Measurements from ENCODE around the gene TSPEAR.

DNA sequence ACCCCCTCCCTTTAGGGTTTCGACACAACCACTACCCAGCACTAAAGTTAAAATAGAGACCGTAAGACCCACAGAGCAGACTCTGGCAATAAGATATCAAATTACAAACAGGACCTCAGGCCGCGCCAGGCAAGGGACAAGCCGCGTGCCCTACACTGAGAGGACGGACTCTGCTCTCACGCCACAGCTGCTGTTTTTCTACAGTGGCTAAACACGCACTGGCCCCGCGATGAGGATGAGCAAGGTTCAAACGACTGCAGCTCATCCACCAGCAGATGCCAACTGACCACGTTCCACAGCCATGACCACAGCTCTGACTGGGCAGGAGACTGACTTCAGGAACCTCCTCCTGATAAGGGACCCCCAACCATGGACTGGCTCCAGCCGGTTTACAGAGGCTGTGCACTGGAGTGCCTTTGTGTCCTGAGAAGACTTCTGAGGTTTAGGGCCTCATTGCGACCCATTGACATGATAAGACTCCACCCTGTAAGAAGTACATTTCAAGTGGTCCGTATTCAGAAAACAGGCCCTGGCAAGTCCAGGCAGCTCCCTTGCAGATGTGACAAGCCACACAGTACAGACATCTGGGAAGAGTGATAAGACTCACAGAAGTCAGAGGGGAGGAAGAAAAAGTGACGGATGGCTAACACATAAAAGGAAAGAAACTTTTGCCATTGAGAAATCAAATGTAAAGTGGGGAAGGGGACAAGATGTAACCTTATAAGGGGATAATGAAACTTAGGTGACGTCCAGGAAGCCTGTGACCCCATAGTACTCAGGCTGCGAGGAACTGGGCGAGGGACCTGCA lies 117.6 kb downstream of the TSPEAR start:
- TF ChIP-seq, protein P1, sequence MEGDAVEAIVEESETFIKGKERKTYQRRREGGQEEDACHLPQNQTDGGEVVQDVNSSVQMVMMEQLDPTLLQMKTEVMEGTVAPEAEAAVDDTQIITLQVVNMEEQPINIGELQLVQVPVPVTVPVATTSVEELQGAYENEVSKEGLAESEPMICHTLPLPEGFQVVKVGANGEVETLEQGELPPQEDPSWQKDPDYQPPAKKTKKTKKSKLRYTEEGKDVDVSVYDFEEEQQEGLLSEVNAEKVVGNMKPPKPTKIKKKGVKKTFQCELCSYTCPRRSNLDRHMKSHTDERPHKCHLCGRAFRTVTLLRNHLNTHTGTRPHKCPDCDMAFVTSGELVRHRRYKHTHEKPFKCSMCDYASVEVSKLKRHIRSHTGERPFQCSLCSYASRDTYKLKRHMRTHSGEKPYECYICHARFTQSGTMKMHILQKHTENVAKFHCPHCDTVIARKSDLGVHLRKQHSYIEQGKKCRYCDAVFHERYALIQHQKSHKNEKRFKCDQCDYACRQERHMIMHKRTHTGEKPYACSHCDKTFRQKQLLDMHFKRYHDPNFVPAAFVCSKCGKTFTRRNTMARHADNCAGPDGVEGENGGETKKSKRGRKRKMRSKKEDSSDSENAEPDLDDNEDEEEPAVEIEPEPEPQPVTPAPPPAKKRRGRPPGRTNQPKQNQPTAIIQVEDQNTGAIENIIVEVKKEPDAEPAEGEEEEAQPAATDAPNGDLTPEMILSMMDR (IDR thresholded peaks at IDR 0.05) = no peak
- no peak for TF ChIP-seq POLR2A (IDR thresholded peaks at IDR 0.05)

All from right lobe of liver (tissue), 4 donors.